Glomerular visceral epithelial cell (primary cell): ENCODE results near the gene SYS1.

Experiments
- DNase-seq: peaks from one replicate; pipeline ENCODE4 v3.0.0-alpha.2; 2016; ENCODE audit errors: extremely low spot score

Gene SYS1

GRCh38 chr20:45387274-45387673, 24.3 kb downstream of the SYS1 start:
- no peak for DNase-seq

DNA sequence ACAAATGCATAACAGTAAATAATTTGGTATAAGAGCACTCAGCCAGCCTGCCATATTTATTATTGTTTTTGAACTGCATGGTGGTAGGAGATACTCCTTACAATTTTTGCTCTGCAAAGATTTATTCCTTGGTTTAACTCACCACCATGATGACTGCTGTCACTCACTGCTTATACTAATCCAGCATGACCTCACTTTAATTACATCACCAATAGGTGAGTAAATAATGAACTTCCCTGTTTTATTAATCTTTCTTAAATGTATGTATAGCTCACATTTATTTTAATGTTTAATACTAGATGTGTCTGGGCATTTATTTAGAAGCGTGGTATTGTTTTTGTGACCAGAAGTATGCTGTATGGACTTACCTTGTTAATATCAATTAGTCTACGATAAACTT, 28.0 kb downstream of the SYS1 start:
- DNase-seq: no peak

DNA sequence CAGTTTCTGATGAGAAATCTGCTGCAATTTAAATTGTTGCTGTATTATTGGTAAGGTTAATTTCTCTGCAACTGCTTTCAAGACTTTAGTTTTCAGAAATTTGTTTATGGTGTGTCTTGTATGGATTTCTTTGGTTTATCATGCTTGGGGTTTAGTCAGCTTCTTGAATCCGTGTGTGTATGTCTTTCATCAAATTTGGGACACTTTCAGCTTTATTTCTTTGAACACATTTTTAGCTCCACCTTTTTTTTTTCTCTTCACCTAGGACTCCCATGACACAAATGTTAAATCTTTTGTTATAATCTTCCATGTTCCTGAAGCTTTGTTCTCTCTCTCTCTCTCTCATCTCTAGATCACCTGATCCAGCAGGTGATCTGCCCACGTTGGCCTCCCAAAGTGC, 28.6 kb downstream of the SYS1 start:
- DNase-seq: no peak

- DNase-seq: no peak
These were observed 29.8 kb downstream of the SYS1 start for GRCh38 chr20:45392733-45393132.

DNA sequence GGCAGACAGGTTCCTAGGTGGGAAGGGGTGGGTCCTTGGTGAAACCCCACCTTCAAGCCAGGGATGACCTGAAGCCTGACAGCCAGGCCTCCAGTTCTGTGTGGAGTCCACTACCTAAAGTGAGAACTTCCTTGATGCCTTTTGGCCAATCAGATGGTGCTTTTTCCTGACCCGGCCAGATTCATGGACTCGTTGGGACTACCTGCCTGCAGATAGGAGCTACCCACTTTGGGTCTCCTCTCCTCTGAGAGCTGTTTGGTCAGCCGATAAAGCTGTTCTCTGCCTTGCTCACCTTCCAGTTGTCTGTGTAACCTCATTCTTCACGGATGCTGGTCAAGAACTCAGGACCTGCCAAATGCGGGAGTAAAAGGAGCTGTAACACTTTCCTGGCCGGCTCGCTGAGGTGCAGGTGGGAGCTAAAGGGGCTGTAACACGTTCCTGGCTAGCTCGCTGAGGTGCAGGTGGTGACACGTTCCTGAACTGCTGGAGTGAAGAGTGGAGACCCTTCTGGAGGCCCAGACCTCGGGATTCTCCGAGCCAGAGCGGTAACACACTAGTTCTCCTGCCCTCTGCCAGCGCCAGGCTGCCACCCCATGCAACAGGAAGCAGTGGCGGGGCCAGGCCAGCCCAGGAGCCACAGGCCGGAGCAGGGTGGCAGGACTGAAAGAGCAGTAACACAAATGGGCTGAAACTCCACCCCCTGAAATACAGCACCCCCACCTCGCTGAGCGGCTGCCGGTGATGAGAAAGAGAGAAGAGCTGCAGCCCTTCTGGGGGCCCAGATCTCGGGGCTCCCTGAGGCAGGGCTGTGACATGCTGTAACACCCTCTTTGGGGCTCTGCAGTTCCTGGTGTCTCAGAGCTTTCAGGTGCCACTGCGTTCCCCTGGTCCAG, 31.5 kb downstream of the SYS1 start:
- DNase-seq: no peak

- no peak for DNase-seq
These were observed 32.1 kb downstream of the SYS1 start for GRCh38 chr20:45395114-45395415.

- no peak for DNase-seq
These were observed 36.1 kb downstream of the SYS1 start for GRCh38 chr20:45399018-45399417.

DNA sequence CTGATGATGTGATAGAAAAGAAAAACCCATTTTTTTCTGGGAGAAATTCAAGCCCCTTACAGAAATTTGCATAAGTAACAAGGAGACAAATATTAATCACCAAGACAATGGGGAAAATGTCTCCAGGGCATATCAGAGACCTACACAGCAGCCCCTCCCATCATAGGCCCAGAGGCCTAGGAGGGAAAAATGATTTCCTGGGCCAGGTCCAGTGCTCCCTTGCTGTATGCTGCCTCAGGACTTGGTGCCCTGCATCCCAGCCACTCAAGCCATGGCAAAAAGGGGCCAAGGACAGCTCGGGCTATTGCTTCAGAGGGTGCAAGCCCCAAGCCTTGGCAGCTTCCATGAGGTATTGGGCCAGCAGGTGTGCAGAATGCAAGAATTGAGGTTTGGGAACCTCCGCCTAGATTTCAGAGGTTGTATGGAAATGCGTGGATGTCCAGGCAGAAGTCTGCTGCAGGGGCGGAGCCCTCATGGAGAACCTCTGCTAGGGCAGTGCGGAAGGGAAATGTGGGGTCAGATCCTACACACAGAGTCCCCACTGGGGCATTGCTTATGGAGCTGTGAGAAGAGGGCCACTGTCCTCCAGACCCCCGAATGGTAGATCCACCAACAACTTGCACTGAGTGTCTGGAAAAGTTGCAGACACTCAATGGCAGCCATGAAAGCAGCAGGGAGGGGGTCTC, 37.5 kb downstream of the SYS1 start:
- DNase-seq: no peak

GRCh38 chr20:45402946-45403345, 40.0 kb downstream of the SYS1 start:
- no peak for DNase-seq

- no peak for DNase-seq
These were observed 41.5 kb downstream of the SYS1 start for GRCh38 chr20:45404438-45404837.

DNA sequence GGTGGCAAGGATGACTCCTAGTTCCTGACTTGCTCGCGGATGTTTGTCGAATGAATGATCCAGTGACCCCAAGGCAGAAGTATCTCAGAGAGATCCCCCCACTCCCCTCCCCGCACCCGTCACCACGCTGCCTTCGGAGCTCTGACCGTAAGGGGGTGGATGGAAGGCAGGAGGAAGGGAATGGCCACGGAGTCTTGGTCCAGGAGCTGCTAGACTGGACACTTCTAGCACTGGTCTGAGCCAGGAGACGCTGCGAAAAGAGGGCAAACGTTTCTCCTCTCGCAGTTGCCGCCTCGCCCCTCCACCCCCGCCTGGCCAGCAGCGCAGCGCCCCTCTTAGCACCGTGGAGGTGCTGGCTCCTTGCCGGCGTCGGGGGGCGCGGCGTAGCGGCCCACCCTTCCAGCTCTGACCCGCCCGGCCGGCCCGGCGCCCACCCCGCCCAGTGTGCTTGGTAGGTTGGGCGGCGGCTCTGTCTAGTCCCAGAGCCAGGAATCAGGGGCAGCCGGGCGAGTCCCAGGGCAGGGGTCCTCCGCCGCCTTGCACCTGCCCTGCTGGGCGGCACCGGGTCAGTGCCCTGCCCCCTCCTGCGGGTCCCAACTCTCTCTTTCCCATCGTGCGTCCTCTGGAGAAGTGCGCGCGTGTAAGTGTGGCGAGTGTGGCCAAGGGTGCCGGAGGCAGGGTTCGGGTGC, 42.8 kb downstream of the SYS1 start:
- peak; percentile 17 for DNase-seq

GRCh38 chr20:45406260-45407066, 43.5 kb downstream of the SYS1 start:
- DNase-seq: peak; percentile 65

DNA sequence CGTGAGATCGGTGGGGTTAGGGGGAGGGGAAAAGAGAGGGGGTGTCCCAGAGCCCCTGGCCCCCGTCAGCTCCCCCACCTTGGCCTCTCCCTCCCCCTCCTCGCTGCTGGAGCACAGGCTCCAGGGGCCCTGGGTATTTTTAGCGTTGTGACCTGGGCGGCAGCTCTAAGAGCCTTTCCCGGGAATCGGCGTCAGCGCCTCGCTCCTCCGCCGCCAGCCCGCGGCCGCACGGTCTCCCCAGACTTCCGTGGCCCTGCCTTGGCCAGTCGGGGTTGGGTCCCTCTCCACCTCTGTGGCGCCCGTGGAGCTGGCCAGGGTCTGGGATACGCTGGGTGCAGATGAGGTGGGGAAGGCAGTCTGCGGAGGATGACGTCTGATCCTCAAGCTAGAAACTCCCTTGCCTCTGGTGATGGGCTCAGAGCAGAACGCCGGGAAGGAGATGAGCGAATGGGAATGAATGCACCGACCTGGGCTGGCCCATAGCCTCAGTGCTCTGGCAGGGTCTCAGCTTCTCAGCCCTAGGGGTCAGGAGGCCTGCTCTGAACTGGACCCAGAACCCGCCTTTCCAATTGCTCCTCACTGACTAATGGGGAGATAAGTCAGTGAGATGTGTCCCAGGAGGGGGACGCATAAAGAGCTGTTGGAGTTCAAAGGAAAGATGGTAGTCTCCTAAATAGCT, 44.2 kb downstream of the SYS1 start:
- peak; percentile 16 for DNase-seq

DNA sequence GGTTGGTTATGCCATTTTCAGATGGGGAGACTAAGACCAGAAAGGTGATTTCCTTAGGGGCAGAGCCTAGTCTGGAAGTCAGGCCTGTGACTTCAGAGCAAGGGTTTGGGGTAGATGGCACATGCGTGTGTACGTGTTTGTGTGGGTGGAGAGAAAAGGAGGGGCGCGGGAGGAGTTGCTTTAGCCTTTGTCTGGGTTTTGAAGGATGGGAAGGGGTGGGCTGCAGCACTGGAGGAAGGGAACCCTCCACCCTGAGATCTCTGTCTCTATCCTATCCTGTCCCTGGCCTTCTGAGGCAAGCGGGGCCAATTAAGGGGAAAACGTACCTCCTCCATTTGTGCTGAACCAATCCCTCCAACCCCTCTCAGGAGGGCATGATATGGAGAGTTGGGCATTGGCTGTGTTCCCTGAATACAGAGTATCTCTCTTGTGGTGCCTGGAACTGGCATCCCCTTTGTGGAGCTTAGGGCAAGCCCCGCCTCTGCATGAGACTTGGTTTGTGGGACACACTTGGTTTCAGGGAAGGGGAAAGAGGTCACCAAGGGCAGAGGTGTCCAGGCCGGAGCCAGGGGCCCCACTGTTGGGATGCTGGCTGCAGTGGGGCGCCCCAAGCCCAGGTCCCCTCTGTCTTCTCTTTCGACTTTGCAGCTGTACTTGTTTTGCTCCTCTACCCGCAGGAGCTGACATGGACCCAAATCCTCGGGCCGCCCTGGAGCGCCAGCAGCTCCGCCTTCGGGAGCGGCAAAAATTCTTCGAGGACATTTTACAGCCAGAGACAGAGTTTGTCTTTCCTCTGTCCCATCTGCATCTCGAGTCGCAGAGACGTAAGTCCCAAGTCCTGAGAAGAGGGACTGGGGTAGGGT, 45.1 kb downstream of the SYS1 start, which contains the start of gene DBNDD2:
Gene DBNDD2, plus strand, starts transcription at position 507 of the 863 bp plus-strand sequence. Its CDS starts 179 bp downstream, at position 686.
- no peak for DNase-seq

- no peak for DNase-seq
These were observed 45.8 kb downstream of the SYS1 start for GRCh38 chr20:45408646-45409213.

DNA sequence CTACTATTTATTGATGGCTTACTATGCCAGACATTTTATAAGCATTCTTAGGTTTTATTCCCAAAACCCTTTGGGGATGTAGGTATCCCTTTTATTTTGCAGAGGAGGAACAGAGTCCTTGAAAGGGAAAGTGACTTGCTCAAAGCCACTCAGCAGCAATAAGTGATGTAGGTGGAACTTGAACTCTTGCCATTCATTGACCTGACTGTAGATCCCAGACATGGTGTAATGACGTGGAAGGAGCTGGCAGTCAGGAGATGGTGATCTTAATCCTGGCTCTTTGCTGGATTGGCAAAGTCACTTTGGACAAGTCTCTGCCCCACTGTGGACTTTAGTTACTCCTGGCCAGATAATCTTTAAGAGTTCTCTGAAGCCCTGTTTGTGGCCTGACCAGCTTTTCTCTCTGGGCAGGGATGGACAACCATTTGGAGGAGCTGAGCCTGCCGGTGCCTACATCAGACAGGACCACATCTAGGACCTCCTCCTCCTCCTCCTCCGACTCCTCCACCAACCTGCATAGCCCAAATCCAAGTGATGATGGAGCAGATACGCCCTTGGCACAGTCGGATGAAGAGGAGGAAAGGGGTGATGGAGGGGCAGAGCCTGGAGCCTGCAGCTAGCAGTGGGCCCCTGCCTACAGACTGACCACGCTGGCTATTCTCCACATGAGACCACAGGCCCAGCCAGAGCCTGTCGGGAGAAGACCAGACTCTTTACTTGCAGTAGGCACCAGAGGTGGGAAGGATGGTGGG, 46.7 kb downstream of the SYS1 start:
- no peak for DNase-seq

DNA sequence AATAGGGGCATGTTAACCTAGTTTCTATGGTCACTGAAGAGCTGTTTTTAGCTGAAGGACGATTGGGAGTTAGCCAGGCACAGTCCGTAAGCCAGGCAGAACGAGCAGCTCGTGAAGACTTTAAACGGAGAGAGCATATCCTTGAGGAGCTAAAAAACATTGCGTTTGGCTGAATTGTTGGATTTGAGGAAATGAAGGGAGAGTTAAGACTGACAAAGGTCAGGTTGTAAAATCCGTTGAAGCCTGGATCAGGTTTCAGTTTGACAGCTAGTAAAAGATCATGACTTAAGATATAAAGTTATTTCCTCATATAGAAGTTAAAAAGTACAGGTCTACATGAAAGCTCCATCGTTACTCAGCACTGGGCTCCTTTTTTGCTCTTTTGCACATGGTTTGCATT, 47.9 kb downstream of the SYS1 start:
- DNase-seq: no peak

DNA sequence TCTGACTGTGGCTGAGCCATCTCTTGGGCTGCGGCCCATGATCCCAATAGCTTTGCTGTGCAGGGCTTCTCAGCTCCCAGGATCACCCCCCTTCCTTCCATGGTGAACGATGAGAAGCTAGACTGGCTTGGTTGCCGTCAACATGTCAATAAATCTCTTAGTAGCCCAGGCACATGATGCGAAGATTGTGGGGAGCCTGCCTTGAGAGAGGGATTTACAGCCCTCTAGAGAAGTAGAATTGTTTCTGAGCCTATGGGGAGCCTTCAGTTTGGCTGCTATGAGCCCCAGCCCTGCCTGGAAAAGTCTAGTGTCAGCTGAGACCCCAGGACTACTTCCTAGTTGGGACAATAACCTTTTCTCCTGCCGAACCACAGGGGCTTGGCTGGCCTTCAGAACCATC, 49.7 kb downstream of the SYS1 start:
- no peak for DNase-seq

- DNase-seq: no peak
These were observed 50.5 kb downstream of the SYS1 start for GRCh38 chr20:45413479-45413878.
